ENCODE data around the gene WNT16. TPM values are rescaled to one million over a fixed set of nuclear protein-coding genes. Genes with fewer than 3 reads are reported as not detected.

WNT16 gene
- total RNA-seq, 1 experiment from 2014 or later, result 0.06 TPM

GRCh38 chr7:121327671-121328070, 1.1 kb upstream of the WNT16 start:
- no peak overlapping the region for H3K4me3 ChIP-seq
- H3K27ac ChIP-seq, result no peak overlapping the region
- H3K27me3 ChIP-seq, result no peaks in the 10 kb centered on the region
- no peak for DNase-seq
- H3K9me3 ChIP-seq (replicated peaks), result no peaks in the 10 kb centered on the region
- no peaks in the 10 kb centered on the region for H3K36me3 ChIP-seq
- no peaks in the 10 kb centered on the region for H3K4me1 ChIP-seq

DNA sequence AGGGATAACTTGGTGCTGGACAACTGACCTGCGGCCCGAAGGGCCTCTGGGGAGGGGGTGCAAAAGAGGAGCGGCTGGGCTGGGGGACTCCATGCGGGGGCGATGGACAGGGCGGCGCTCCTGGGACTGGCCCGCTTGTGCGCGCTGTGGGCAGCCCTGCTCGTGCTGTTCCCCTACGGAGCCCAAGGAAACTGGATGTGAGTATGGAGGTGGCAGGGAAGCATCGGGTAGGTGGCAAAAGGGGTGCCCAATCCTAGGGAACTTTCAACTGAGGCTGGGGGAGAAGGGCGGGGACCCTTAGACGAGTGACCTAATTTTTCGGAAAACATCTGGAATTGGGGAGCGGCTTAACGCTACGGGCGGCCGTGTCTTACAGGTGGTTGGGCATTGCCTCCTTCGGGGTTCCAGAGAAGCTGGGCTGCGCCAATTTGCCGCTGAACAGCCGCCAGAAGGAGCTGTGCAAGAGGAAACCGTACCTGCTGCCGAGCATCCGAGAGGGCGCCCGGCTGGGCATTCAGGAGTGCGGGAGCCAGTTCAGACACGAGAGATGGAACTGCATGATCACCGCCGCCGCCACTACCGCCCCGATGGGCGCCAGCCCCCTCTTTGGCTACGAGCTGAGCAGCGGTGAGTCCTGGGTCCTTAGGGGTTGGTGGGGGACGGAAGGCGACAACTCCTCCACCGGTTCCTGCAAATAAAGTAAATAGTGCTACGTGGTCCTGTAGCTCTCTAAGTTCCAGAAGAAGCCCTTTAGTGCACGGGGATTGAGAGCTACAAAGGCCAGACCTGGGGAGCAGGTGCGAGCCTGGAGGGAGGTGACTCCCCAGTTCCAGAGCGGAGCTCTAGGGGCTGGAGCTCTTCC, 622 bp downstream of the WNT16 start:
- H3K36me3 ChIP-seq, result no peaks in the 10 kb centered on the region
- no peak overlapping the region for H3K27ac ChIP-seq
- H3K9me3 ChIP-seq (replicated peaks), result no peaks in the 10 kb centered on the region
- no peaks in the 10 kb centered on the region for H3K27me3 ChIP-seq
- H3K4me1 ChIP-seq, result no peaks in the 10 kb centered on the region
- DNase-seq, result no peak
- peak overlapping the region; percentile 63 for H3K4me3 ChIP-seq

GRCh38 chr7:121330053-121330833, 1.4 kb downstream of the WNT16 start:
- peak; percentile 40 to 53 for DNase-seq
- no peaks in the 10 kb centered on the region for H3K27me3 ChIP-seq

GRCh38 chr7:121331048-121331447, 2.2 kb downstream of the WNT16 start:
- Histone ChIP-seq H3K9me3 (replicated peaks) (no peaks in the 10 kb centered on the region), H3K36me3 (no peaks in the 10 kb centered on the region), H3K4me1 (no peaks in the 10 kb centered on the region), H3K27me3 (no peaks in the 10 kb centered on the region), H3K4me3 (peak overlapping the region; percentile 63; the same call in 1 of the 2 replicates), H3K27ac (no peak overlapping the region)
- DNase-seq, result no peak

More at GRCh38 chr7:121330053-121330833, 1.4 kb downstream of the WNT16 start:
- H3K27ac ChIP-seq, result no peak overlapping the region
- H3K4me3 ChIP-seq, result peak overlapping the region; percentile 63
- H3K36me3 ChIP-seq, result no peaks in the 10 kb centered on the region
- no peaks in the 10 kb centered on the region for H3K4me1 ChIP-seq
- H3K9me3 ChIP-seq (replicated peaks), result no peaks in the 10 kb centered on the region

- DNase-seq, result no peak
- H3K27ac ChIP-seq, result no peak overlapping the region
- H3K4me3 ChIP-seq, result no peak overlapping the region
- H3K36me3 ChIP-seq, result no peaks in the 10 kb centered on the region
- no peaks in the 10 kb centered on the region for H3K27me3 ChIP-seq
- H3K4me1 ChIP-seq, result no peaks in the 10 kb centered on the region
- H3K9me3 ChIP-seq (replicated peaks), result no peaks in the 10 kb centered on the region
These were observed 2.8 kb downstream of the WNT16 start for GRCh38 chr7:121331574-121331973.

- H3K36me3 ChIP-seq, result no peaks in the 10 kb centered on the region
- no peaks in the 10 kb centered on the region for H3K27me3 ChIP-seq
- H3K9me3 ChIP-seq (replicated peaks), result no peaks in the 10 kb centered on the region
- no peak for DNase-seq
- H3K4me1 ChIP-seq, result no peaks in the 10 kb centered on the region
- no peak overlapping the region for H3K27ac ChIP-seq
- H3K4me3 ChIP-seq, result no peak overlapping the region
These were observed 5.6 kb downstream of the WNT16 start for GRCh38 chr7:121334376-121334775.

- no peaks in the 10 kb centered on the region for H3K36me3 ChIP-seq
- DNase-seq, result no peak
These were observed 6.3 kb downstream of the WNT16 start for GRCh38 chr7:121334875-121335648.

DNA sequence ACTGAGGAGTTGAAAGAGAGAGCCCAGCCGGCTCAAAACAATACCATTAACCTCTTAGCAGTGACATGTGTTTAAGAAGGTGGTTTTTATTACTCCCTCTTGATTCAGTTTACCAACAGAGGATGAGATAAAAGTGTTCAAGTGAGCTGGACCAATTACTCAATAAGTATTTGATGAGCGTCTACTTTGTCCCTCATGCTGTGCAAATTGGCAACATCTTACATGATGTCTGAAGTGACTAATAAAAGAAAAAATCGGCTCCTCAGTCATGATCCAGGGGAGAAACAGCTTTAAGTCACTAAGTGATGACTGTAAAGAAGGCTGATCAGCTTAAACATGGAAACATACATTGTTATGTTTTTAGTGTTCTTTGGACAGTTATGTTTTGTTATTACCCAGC, 7.8 kb downstream of the WNT16 start:
- H3K27me3 ChIP-seq, result no peaks in the 10 kb centered on the region
- H3K36me3 ChIP-seq, result no peaks in the 10 kb centered on the region
- DNase-seq, result no peak
- H3K4me3 ChIP-seq, result no peak overlapping the region
- H3K4me1 ChIP-seq, result no peaks in the 10 kb centered on the region
- no peaks in the 10 kb centered on the region for H3K9me3 ChIP-seq (replicated peaks)
- no peak overlapping the region for H3K27ac ChIP-seq

More at GRCh38 chr7:121334875-121335648, 6.3 kb downstream of the WNT16 start:
- no peak overlapping the region for H3K4me3 ChIP-seq
- H3K9me3 ChIP-seq (replicated peaks), result no peaks in the 10 kb centered on the region
- H3K27ac ChIP-seq, result no peak overlapping the region
- H3K27me3 ChIP-seq, result no peaks in the 10 kb centered on the region
- H3K4me1 ChIP-seq, result no peaks in the 10 kb centered on the region

- no peak overlapping the region for H3K27ac ChIP-seq
- H3K4me3 ChIP-seq, result no peak overlapping the region
- DNase-seq, result peak; percentile 16 to 33
- H3K36me3 ChIP-seq, result no peaks in the 10 kb centered on the region
- H3K27me3 ChIP-seq, result no peaks in the 10 kb centered on the region
- no peaks in the 10 kb centered on the region for H3K9me3 ChIP-seq (replicated peaks)
- no peaks in the 10 kb centered on the region for H3K4me1 ChIP-seq
These were observed 8.6 kb downstream of the WNT16 start for GRCh38 chr7:121337398-121337797.

DNA sequence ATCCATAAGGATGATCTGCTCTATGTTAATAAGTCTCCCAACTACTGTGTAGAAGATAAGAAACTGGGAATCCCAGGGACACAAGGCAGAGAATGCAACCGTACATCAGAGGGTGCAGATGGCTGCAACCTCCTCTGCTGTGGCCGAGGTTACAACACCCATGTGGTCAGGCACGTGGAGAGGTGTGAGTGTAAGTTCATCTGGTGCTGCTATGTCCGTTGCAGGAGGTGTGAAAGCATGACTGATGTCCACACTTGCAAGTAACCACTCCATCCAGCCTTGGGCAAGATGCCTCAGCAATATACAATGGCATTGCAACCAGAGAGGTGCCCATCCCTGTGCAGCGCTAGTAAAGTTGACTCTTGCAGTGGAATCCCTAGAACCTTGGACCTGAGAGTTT, 10.3 kb downstream of the WNT16 start:
- Histone ChIP-seq H3K4me1 (no peaks in the 10 kb centered on the region), H3K27me3 (no peaks in the 10 kb centered on the region), H3K9me3 (replicated peaks) (no peaks in the 10 kb centered on the region), H3K36me3 (no peaks in the 10 kb centered on the region), H3K4me3 (no peak overlapping the region), H3K27ac (no peak overlapping the region)
- no peak for DNase-seq

DNA sequence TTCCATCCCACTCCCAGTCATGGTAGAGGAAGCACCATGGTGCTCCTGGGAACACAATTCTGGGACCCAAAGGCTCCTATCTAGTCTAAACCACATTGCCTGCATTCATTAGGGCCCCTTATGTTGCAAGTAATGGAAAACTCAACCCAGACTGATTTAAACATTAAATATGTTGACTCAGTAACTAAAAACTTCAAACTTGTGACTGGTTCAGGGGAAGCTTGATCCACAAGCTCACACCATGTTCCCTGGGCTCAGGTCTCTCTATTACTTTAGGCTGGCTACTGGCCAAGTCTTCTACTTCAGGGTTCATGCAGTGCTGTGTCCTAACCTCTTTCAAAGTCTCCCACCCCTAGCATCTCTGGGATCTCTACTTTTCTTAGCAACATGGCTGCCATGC, 13.1 kb downstream of the WNT16 start:
- DNase-seq, result no peak
- no peak overlapping the region for H3K4me3 ChIP-seq
- no peaks in the 10 kb centered on the region for H3K4me1 ChIP-seq
- H3K36me3 ChIP-seq, result peaks cover 2% of the 10 kb centered on the region; the same call in 1 of the 2 replicates
- no peaks in the 10 kb centered on the region for H3K27me3 ChIP-seq
- no peaks in the 10 kb centered on the region for H3K9me3 ChIP-seq (replicated peaks)
- H3K27ac ChIP-seq, result no peak overlapping the region

GRCh38 chr7:121342631-121343030, 13.8 kb downstream of the WNT16 start:
- H3K36me3 ChIP-seq, result peaks cover 6% of the 10 kb centered on the region; the same call in 1 of the 2 replicates
- H3K27me3 ChIP-seq, result no peaks in the 10 kb centered on the region
- H3K4me1 ChIP-seq, result no peaks in the 10 kb centered on the region
- no peak overlapping the region for H3K4me3 ChIP-seq
- H3K9me3 ChIP-seq (replicated peaks), result no peaks in the 10 kb centered on the region
- DNase-seq, result no peak
- no peak overlapping the region for H3K27ac ChIP-seq

DNA sequence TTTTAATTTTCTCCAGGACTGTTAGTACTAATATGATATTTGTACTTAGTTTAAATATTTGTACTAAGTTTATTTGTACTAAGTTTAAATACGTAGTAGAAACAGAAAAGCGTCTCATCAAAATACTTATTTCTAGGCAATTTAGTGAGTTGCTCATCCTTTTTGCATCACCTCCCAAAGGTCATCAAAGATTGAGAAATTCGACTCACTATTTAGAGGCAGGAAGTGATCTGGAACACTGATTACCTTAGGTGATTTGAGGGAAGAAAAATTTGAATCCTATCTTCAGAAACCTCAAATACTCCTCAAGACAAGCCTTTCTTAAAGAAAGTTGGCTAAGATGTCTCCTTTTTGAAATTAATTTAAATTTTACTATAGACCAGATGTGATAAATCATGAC, 14.5 kb downstream of the WNT16 start:
- H3K36me3 ChIP-seq, result peaks cover 7% of the 10 kb centered on the region
- H3K27me3 ChIP-seq, result no peaks in the 10 kb centered on the region
- H3K4me3 ChIP-seq, result no peak overlapping the region
- no peaks in the 10 kb centered on the region for H3K9me3 ChIP-seq (replicated peaks)
- H3K27ac ChIP-seq, result no peak overlapping the region
- no peak for DNase-seq
- H3K4me1 ChIP-seq, result no peaks in the 10 kb centered on the region

- no peaks in the 10 kb centered on the region for H3K4me1 ChIP-seq
- H3K27ac ChIP-seq, result no peak overlapping the region
- no peak for DNase-seq
- peaks cover 9% of the 10 kb centered on the region for H3K36me3 ChIP-seq
- H3K9me3 ChIP-seq (replicated peaks), result no peaks in the 10 kb centered on the region
- H3K4me3 ChIP-seq, result no peak overlapping the region
- no peaks in the 10 kb centered on the region for H3K27me3 ChIP-seq
These were observed 15.3 kb downstream of the WNT16 start for GRCh38 chr7:121344093-121344492.

DNA sequence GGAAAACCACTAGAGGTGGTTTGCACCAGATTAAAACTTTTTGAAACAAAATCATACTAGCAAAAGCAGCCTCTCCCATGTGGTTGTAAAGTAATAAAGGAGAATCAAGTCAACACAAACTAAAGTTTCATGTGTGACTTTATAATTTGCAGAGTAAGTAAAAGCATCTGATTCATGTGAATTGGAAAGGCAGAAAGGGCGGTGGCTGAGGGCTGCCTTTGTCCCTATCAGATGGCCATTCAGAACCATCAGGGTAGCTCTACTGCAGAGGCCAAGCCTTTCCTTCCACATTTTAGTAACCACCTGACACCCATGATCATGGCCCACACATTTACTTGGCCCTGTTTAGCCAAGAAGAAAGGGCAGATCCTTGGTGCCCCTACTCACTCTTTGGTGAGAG, 15.7 kb downstream of the WNT16 start:
- H3K27ac ChIP-seq, result no peak overlapping the region
- no peak for DNase-seq

More for the DNA sequence above, 15.7 kb downstream of the WNT16 start:
- Histone ChIP-seq H3K4me3 (no peak overlapping the region), H3K27me3 (no peaks in the 10 kb centered on the region), H3K4me1 (no peaks in the 10 kb centered on the region), H3K36me3 (peaks cover 9% of the 10 kb centered on the region), H3K9me3 (replicated peaks) (no peaks in the 10 kb centered on the region)
